GM21423 (cell line): ENCODE measurements around the gene TUBB6.

ENCODE experiments used
- ATAC-seq: cut with Tn5 transposase; IDR thresholded peaks from one replicate; pipeline ENCODE4 v1.9.1; 2021; ENCODE audit warnings: mild to moderate bottlenecking, moderate library complexity; ENCODE audit not compliant: unreplicated experiment

Gene TUBB6

GRCh38 chr18:12313530-12314245 lies 5.6 kb downstream of the TUBB6 start:
- ATAC-seq, result no peak

DNA sequence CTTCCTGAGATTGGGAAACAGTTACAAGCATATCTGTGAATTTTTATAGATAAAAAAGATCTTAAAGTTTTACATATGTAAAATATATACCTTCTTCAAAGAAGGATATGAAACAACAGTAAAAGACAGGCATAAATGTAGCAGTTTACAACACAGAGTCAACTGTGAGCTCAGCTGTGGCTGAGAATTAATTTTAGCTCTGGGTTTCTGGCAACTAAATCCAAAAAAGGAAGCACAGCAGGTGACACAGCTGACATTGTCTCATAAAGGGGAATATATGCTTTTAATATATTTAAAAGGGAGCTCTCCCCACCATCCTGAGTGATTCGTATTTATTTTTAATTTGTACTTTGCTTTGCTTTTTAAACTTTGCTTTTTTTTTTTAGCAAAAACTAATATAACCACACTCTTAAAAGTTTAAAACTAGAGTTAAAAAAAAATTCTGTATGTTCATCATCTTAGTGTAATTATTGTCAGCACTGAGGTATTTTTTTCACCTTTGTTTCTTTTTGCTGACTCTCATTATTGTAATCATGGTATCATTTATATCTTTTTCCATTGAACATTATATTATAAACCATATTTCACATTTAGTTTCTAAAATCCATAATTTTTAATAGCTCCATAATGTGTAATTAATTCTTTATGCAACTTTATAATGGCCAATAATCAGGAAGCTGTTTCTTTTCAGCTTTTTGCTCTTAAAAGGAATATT lies 6.7 kb downstream of the TUBB6 start:
- no peak for ATAC-seq

GRCh38 chr18:12315490-12315889 lies 7.4 kb downstream of the TUBB6 start:
- ATAC-seq, result peak; percentile 43

DNA sequence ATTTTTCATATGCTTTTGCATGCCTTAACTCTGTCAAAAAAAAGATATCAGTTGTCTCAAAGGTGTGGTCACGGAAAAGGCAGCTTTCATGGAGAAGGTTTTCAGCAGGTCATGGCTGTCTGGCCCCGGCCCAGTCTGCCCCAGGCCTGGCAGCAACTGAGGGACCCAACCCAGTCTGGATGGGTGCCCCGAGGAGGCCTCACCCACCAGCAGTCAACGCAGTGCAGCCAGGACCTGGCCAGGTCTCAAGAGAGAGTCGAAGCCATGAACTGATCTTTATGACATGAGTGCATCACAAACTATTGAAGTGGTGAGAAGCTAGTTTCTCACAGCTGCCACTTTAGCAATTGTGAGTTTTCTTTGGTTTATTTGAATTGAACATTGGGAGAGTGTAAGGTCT lies 7.9 kb downstream of the TUBB6 start:
- ATAC-seq, result no peak

- peak; percentile 28 for ATAC-seq
These were observed 9.8 kb downstream of the TUBB6 start for GRCh38 chr18:12317664-12318333.

DNA sequence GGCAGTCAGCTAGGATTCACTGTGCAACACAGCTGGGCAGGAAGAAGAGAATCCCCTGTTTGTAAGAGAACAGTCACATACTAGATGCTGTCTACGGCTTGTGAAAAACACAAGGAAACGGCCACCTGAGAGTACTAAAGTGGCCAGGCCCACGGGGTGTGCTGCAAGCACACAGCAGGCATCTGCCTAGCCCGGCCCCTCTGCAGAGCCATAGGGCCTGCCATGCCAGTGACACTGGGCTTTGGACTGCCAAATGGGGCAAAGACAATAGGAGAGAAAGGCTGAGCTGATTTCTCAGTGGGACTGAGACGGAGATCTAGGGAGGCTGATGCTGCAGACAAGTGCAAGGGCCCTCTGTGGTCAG lies 10.3 kb downstream of the TUBB6 start:
- peak; percentile 14 for ATAC-seq

DNA sequence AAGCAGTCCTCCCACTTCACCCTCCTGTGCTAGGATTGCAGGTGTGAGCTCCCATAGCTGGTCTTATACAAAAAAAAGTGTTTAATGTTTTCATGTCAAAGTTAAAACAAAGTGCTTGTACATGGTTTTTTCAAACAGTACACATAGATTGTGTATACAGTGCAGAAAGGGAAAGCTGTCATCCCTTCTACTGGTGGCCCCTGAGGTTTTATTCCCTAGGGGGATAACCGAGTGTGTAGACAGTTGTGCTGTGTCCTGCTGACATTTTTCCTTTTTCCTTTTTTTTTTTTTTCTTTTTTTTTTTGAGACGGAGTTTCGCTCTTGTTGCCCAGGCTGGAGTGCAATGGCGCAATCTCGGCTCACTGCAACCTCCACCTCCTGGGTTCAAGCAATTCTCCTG lies 10.8 kb downstream of the TUBB6 start:
- ATAC-seq, result no peak

- peak; percentile 84 for ATAC-seq
These were observed 13.3 kb downstream of the TUBB6 start for GRCh38 chr18:12321333-12321732.

DNA sequence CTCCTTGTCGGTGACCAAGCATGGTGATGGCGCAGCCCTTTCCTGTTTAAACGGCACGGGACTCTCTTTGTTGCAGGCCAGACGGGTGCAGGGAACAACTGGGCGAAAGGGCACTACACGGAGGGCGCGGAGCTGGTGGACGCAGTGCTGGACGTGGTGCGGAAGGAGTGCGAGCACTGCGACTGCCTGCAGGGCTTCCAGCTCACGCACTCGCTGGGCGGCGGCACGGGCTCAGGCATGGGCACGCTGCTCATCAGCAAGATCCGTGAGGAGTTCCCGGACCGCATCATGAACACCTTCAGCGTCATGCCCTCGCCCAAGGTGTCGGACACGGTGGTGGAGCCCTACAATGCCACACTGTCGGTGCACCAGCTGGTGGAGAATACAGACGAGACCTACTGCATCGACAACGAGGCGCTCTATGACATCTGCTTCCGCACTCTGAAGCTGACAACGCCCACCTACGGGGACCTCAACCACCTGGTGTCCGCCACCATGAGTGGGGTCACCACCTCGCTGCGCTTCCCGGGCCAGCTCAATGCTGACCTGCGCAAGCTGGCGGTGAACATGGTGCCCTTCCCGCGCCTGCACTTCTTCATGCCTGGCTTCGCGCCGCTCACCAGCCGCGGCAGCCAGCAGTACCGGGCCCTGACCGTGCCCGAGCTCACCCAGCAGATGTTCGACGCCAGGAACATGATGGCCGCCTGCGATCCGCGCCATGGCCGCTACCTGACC lies 17.1 kb downstream of the TUBB6 start:
- ATAC-seq, result no peak

- ATAC-seq, result no peak
These were observed 17.7 kb downstream of the TUBB6 start for GRCh38 chr18:12325726-12326245.

DNA sequence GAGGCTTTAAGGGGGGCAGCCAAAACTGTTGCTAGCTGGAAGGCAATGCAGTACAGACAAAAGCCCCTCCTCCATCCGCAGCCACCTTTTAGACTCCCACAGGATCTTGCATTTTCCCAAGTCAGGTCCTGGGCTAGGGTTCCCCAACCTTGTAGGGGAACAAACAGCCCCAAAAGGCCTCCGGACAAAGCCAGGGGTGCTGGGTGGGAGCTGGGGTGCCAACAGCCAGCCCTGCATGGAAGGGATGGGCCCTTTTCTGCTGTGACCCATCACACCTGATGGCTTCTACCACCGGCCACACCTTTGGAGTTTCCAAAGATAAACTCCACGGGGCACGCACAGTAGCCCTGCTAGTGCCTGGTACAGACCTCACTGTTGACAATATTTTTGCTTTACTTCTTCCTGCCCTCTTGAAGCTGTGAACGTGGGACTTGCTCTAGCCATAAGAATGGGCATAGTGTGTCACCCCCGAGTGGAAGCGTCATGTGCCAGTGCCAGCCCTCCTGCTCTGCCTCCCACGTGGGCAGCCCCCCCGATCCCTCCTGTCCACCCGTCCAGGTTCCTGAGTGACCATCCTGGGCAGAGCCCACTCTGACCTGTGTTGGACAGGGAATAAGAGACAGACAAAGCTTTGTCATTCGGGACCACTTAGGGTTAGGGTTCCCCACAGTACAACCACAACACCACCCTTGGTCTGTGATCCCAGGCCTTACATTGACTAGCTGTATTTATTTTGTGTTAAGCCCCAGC lies 18.8 kb downstream of the TUBB6 start:
- no peak for ATAC-seq

- ATAC-seq, result peak; percentile 70
These were observed 19.6 kb downstream of the TUBB6 start for GRCh38 chr18:12327510-12328178.

GRCh38 chr18:12328179-12328823 lies 20.3 kb downstream of the TUBB6 start:
- ATAC-seq, result no peak

DNA sequence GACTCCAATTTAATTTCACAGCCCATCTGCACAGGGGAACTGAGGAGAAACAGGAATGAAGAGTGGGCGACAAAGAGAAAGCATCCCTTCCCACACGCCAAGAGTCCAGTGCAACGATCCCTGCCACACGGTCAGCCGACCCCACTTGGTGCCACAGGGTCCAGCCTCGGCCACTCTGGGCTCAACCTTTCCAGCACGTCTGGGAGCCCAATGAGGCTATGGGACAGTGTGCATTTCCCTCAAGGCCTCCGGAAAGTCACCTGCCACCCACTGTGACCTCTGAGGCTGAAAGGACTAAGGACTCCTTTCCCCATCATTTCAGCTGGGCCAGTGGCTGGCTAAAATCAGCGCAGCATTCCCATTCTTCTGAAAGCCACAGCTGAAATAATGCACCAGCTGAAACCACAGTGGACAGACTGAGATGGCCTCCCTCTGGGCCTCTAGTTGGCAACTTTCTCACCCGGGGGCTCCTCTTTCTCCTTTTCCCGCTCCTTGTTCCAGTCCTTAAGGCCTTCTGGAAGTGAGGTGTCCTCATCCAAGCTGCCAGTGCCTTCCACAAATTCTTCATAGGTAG lies 21.2 kb downstream of the TUBB6 start:
- no peak for ATAC-seq

DNA sequence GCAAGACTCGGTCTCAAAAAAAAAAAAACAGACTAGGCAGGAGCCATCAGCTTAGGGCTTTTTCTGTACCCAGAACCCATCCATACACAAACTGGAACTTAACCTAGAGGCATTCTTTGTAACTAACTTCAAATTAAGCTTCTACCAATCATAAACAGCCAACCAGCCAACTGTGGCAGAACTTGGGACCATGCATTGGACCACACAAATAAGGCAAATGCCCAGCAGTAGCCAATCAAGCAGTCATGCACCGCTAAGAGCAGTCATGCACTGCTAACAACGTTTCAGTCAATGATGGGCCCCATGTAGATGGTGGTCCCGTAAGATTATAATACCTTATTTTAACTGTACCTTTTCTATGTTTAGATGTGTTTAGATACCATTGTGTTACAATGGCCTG lies 22.7 kb downstream of the TUBB6 start:
- no peak for ATAC-seq

DNA sequence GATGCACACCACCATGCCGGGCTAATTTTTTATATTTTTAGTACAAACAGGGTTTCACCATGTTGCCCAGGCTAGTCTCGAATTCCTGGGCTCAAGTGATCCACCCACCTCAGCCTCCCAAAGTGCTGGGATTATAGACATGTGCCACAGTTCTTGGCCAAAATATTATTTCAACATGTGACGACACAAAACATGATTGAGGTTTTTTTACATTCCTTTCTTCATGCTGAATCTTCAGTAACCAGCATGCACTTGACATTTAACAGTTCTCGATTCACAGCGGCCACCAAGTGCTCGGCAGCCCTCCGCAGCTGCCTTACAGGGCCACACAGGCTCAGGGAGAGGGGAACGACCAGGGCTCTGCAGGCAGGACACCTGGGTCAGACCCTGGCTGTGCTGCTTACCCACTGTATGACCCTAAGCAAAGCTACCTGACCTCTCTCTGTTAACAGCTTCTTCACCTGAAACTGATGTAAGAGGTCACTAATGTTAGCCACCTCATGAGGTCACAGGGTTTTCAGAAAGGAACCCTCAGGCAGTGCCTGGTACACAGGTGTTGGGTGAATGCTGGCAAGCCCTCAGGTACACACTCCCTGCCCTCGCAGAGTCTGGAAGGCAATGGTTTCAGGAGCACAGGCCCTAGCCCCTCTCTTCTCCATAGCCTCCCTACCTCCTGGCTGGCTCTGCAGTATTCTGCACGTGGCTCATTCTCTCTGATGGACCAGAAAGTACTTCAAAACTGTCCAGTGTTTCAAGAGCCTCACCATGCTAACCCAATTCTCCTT lies 25.7 kb downstream of the TUBB6 start:
- ATAC-seq, result no peak

- ATAC-seq, result no peak
These were observed 26.3 kb downstream of the TUBB6 start for GRCh38 chr18:12334366-12334808.

- ATAC-seq, result no peak
These were observed 26.8 kb downstream of the TUBB6 start for GRCh38 chr18:12334863-12335262.
